ENCODE measurements around the gene TUBA4A. TPM values are rescaled to one million over a fixed set of nuclear protein-coding genes. Genes with fewer than 3 reads are reported as not detected.
A peak's percentile ranks its signal among the peaks of the same experiment; 100 is the strongest.

Gene TUBA4A
- total and polyA plus RNA-seq, 5 donors from 2014 or later = 217 to 323 (median 261) TPM

DNA sequence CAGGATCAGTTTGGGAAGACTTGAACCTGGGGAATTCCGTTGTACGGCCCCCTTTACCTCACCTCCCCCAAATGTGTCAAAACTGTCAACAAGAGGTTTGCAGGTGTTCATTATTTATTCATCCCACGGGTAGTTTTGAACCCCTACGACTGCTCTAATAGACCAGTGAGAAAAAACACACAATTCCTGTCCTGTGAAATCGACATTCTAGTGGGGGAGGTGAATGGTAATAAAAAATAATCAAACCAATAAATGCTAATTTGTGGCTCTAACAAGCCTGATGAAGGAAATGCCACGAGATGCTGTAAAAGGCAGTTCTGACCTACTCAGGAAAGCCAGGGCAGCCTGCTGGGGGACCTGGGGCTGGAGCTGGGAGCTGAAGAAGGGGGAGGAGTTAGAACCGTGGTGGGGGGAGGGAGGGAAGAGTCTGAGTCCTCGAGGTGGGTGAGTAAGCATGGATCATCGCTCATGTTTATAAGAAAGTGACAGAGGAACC, 25.0 kb upstream of the TUBA4A start:
- Mint-ChIP-seq H3K36me3 (peaks cover 23% of the 10 kb centered on the region), H3K27ac (peak overlapping the region; percentile 48 to 100 (median 100)), H3K4me3 (peak overlapping the region; percentile 93 to 98 (median 96)), H3K9me3 (peaks cover 0 to 2% (median 0%) of the 10 kb centered on the region in 7 donors), H3K27me3 (peaks cover 12% of the 10 kb centered on the region), H3K4me1 (peaks cover 22 to 60% (median 27%) of the 10 kb centered on the region in 4 donors)
- Histone ChIP-seq H3K4me3 (ENCODE audit: low read depth, low read length) (peak overlapping the region; percentile 78), H3K4me1 (ENCODE audit: control insufficient read depth, insufficient read depth, low read length, poor library complexity, severe bottlenecking) (peaks cover 28% of the 10 kb centered on the region), H3K36me3 (ENCODE audit: control insufficient read depth, insufficient read depth, low read length) (peaks cover 35% of the 10 kb centered on the region), H3K27me3 (ENCODE audit: control insufficient read depth, insufficient read depth, low read length) (no peaks in the 10 kb centered on the region), H3K9me3 (ENCODE audit: control insufficient read depth in 2 of 2, low read length in 2 of 2) (no peaks in the 10 kb centered on the region), H3K27ac (ENCODE audit: insufficient read depth, low read length, poor library complexity, severe bottlenecking) (peak overlapping the region; percentile 99)
- ATAC-seq (ENCODE audit: low read depth in 2 of 2) (no peak), DNase-seq (no peak)

DNA sequence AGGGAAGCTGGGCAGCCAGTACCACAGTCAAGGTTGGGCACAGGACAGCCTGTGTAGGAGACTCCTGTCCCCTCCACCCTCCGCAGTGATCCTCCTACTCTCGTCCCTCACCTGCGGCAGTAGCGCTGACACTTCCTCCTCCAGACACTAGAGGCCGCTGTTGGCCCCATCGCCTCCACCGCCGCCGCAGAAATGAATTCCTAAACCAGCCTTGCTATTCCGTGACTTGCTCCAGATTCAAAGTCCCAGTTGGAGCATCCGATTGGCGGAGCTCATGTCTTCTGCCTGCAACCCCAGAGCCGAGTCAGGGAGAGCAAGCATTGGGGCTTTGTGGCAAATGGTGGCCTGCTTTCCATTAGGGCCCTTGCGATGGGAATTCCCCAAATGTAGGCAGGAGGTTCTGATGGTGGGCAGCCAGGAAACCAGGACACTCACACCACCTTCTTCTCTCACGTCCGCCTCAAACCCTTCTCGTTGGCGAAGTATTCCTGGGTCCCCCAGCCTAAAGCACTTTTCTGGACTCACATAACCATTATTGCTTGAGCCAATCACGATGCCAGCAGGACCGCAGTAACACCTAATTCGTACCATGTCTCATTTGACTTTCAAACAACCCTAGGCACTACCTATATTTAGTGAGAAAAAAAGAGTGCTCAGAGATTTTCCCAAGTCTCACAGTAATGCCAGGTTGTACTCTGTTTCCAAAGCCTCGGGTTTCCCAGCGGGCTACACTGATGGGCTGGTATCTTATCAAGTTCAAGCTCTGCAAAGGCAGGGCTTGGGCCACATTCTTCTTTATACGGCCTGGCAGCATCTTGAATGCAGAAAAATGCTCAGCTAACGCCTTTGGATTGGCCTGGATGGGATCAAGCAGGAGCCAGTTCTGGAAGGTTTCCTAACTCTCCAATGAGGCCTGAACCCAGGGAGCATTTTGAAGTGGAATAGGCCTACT, 24.3 kb upstream of the TUBA4A start:
- Histone ChIP-seq H3K9me3 (ENCODE audit: control insufficient read depth in 2 of 2, low read length in 2 of 2) (no peaks in the 10 kb centered on the region), H3K4me1 (ENCODE audit: control insufficient read depth, insufficient read depth, low read length, poor library complexity, severe bottlenecking) (peaks cover 28% of the 10 kb centered on the region), H3K27me3 (ENCODE audit: control insufficient read depth, insufficient read depth, low read length) (no peaks in the 10 kb centered on the region), H3K4me3 (ENCODE audit: low read depth, low read length) (peak overlapping the region; percentile 78), H3K27ac (ENCODE audit: insufficient read depth, low read length, poor library complexity, severe bottlenecking) (peak overlapping the region; percentile 99), H3K36me3 (ENCODE audit: control insufficient read depth, insufficient read depth, low read length) (peaks cover 27% of the 10 kb centered on the region)
- DNase-seq (peak; percentile 64 to 76 (median 68)), ATAC-seq (ENCODE audit: low read depth in 2 of 2) (no peak)
- Mint-ChIP-seq H3K27ac (peak overlapping the region; percentile 76 to 100 (median 100)), H3K4me1 (peaks cover 20 to 55% (median 26%) of the 10 kb centered on the region in 4 donors), H3K4me3 (peak overlapping the region; percentile 93 to 98 (median 96)), H3K27me3 (peaks cover 12% of the 10 kb centered on the region), H3K9me3 (peaks cover 0 to 2% (median 0%) of the 10 kb centered on the region in 7 donors), H3K36me3 (peaks cover 17% of the 10 kb centered on the region)

GRCh38 chr2:219274361-219274921, 20.7 kb upstream of the TUBA4A start:
- Histone ChIP-seq H3K4me1 (ENCODE audit: control insufficient read depth, insufficient read depth, low read length, poor library complexity, severe bottlenecking) (peaks cover 18% of the 10 kb centered on the region), H3K27me3 (ENCODE audit: control insufficient read depth, insufficient read depth, low read length) (no peaks in the 10 kb centered on the region), H3K27ac (ENCODE audit: insufficient read depth, low read length, poor library complexity, severe bottlenecking) (no peak overlapping the region), H3K36me3 (ENCODE audit: control insufficient read depth, insufficient read depth, low read length) (no peaks in the 10 kb centered on the region), H3K9me3 (ENCODE audit: control insufficient read depth in 2 of 2, low read length in 2 of 2) (no peaks in the 10 kb centered on the region), H3K4me3 (ENCODE audit: low read depth, low read length) (no peak overlapping the region)
- H3K4me3 Mint-ChIP-seq = no peak overlapping the region
- H3K27me3 Mint-ChIP-seq = peaks cover 14% of the 10 kb centered on the region
- no peak for ATAC-seq (ENCODE audit: low read depth in 2 of 2)
- no peaks in the 10 kb centered on the region for H3K9me3 Mint-ChIP-seq
- DNase-seq = no peak
- H3K4me1 Mint-ChIP-seq = peaks cover 10 to 22% (median 19%) of the 10 kb centered on the region in 4 donors
- H3K36me3 Mint-ChIP-seq = no peaks in the 10 kb centered on the region
- H3K27ac Mint-ChIP-seq = no peak overlapping the region

DNA sequence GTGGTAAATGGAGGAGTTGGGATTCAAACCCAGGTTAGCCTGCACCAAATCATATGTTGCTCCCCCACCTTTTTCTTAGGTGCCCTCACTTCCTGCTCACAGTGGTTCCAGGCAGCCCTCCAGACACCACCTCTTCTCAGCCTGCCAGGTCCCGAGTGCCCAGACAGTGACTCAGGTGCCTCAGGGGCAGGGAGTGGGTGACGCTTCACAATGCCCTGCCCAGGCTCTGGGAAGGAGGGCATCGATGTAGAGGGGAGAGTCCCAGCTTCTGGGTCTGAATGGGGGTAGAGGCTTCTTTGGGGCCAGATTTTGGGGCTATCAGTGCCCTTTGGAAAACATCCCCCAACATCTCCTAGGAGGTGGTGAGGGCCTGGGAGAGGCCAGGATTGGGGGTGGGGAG, 20.2 kb upstream of the TUBA4A start:
- peaks cover 17% of the 10 kb centered on the region for H3K4me1 ChIP-seq (ENCODE audit: control insufficient read depth, insufficient read depth, low read length, poor library complexity, severe bottlenecking)
- no peak overlapping the region for H3K4me3 ChIP-seq (ENCODE audit: low read depth, low read length)
- no peaks in the 10 kb centered on the region for H3K9me3 ChIP-seq (ENCODE audit: control insufficient read depth in 2 of 2, low read length in 2 of 2)
- DNase-seq (no peak), ATAC-seq (ENCODE audit: low read depth in 2 of 2) (no peak)
- peaks cover 18% of the 10 kb centered on the region for H3K27me3 Mint-ChIP-seq
- no peaks in the 10 kb centered on the region for H3K36me3 Mint-ChIP-seq
- no peak overlapping the region for H3K27ac ChIP-seq (ENCODE audit: insufficient read depth, low read length, poor library complexity, severe bottlenecking)
- H3K4me1 Mint-ChIP-seq = peaks cover 10 to 19% (median 17%) of the 10 kb centered on the region in 4 donors
- no peaks in the 10 kb centered on the region for H3K36me3 ChIP-seq (ENCODE audit: control insufficient read depth, insufficient read depth, low read length)
- no peak overlapping the region for H3K27ac Mint-ChIP-seq
- H3K4me3 Mint-ChIP-seq = no peak overlapping the region
- H3K27me3 ChIP-seq (ENCODE audit: control insufficient read depth, insufficient read depth, low read length) = no peaks in the 10 kb centered on the region
- H3K9me3 Mint-ChIP-seq = no peaks in the 10 kb centered on the region

GRCh38 chr2:219272995-219273394, 19.3 kb upstream of the TUBA4A start:
- DNase-seq (no peak), ATAC-seq (ENCODE audit: low read depth in 2 of 2) (no peak)
- no peaks in the 10 kb centered on the region for H3K27me3 ChIP-seq (ENCODE audit: control insufficient read depth, insufficient read depth, low read length)
- H3K36me3 Mint-ChIP-seq = no peaks in the 10 kb centered on the region
- no peak overlapping the region for H3K27ac Mint-ChIP-seq
- no peak overlapping the region for H3K4me3 Mint-ChIP-seq
- H3K36me3 ChIP-seq (ENCODE audit: control insufficient read depth, insufficient read depth, low read length) = no peaks in the 10 kb centered on the region
- H3K9me3 ChIP-seq (ENCODE audit: control insufficient read depth in 2 of 2, low read length in 2 of 2) = no peaks in the 10 kb centered on the region
- peaks cover 18% of the 10 kb centered on the region for H3K27me3 Mint-ChIP-seq
- H3K4me1 Mint-ChIP-seq = peaks cover 8 to 10% (median 9%) of the 10 kb centered on the region in 4 donors
- H3K9me3 Mint-ChIP-seq = no peaks in the 10 kb centered on the region
- no peak overlapping the region for H3K4me3 ChIP-seq (ENCODE audit: low read depth, low read length)
- H3K27ac ChIP-seq (ENCODE audit: insufficient read depth, low read length, poor library complexity, severe bottlenecking) = no peak overlapping the region
- peaks cover 8% of the 10 kb centered on the region for H3K4me1 ChIP-seq (ENCODE audit: control insufficient read depth, insufficient read depth, low read length, poor library complexity, severe bottlenecking)

DNA sequence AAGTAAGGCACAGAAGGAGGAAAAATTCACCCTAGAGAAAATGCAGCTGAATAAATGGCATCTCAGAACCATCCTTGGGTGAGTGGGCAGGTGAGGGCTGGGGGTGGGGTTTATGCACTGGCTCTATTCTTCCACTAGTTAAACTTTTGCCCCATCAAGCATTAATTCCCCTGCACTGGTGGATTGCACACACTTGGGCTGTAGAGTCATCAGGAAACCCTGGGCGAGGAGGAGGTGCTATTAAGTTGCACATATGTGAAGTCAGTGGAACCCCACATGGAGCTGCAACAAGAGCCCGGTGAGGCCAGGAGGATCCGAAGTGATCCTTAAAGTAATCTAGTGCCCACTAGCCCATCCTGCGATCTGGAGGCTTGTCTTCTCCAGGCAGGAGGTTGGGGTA, 18.6 kb upstream of the TUBA4A start:
- no peaks in the 10 kb centered on the region for H3K36me3 Mint-ChIP-seq

DNA sequence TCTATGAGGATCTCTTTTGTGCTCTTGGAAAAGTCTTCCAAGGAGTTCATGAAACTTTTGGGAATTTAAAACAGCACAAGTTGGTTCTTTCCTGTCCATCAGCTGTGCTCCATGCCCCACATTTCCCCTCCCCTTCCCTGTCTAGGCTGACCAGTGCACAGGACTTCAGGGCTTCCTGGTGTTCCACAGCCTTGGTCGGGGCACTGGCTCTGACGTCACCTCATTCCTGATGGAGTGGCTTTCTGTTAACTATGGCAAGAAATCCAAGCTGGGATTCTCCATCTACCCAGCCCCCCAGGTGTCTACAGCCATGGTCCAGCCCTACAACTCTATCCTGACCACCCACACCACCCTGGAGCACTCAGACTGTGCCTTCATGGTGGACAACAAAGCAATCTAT, 17.3 kb upstream of the TUBA4A start:
- Histone ChIP-seq H3K4me3 (ENCODE audit: low read depth, low read length) (no peak overlapping the region), H3K27ac (ENCODE audit: insufficient read depth, low read length, poor library complexity, severe bottlenecking) (no peak overlapping the region), H3K4me1 (ENCODE audit: control insufficient read depth, insufficient read depth, low read length, poor library complexity, severe bottlenecking) (no peaks in the 10 kb centered on the region), H3K27me3 (ENCODE audit: control insufficient read depth, insufficient read depth, low read length) (no peaks in the 10 kb centered on the region), H3K9me3 (ENCODE audit: control insufficient read depth in 2 of 2, low read length in 2 of 2) (no peaks in the 10 kb centered on the region), H3K36me3 (ENCODE audit: control insufficient read depth, insufficient read depth, low read length) (no peaks in the 10 kb centered on the region)
- DNase-seq (no peak), ATAC-seq (ENCODE audit: low read depth in 2 of 2) (no peak)
- no peak overlapping the region for H3K4me3 Mint-ChIP-seq
- no peak overlapping the region for H3K27ac Mint-ChIP-seq
- H3K36me3 Mint-ChIP-seq = no peaks in the 10 kb centered on the region
- no peaks in the 10 kb centered on the region for H3K4me1 Mint-ChIP-seq
- H3K27me3 Mint-ChIP-seq = peaks cover 18% of the 10 kb centered on the region
- no peaks in the 10 kb centered on the region for H3K9me3 Mint-ChIP-seq

More for the DNA sequence above, 18.6 kb upstream of the TUBA4A start:
- H3K36me3 ChIP-seq (ENCODE audit: control insufficient read depth, insufficient read depth, low read length) = no peaks in the 10 kb centered on the region
- H3K4me1 ChIP-seq (ENCODE audit: control insufficient read depth, insufficient read depth, low read length, poor library complexity, severe bottlenecking) = peaks cover 1% of the 10 kb centered on the region
- peaks cover 18% of the 10 kb centered on the region for H3K27me3 Mint-ChIP-seq
- no peak overlapping the region for H3K4me3 ChIP-seq (ENCODE audit: low read depth, low read length)
- no peak overlapping the region for H3K4me3 Mint-ChIP-seq
- H3K27ac ChIP-seq (ENCODE audit: insufficient read depth, low read length, poor library complexity, severe bottlenecking) = no peak overlapping the region
- no peaks in the 10 kb centered on the region for H3K9me3 Mint-ChIP-seq
- no peak overlapping the region for H3K27ac Mint-ChIP-seq
- peaks cover 3% of the 10 kb centered on the region in 4 donors for H3K4me1 Mint-ChIP-seq
- ATAC-seq (ENCODE audit: low read depth in 2 of 2) (no peak), DNase-seq (no peak)
- H3K9me3 ChIP-seq (ENCODE audit: control insufficient read depth in 2 of 2, low read length in 2 of 2) = no peaks in the 10 kb centered on the region
- no peaks in the 10 kb centered on the region for H3K27me3 ChIP-seq (ENCODE audit: control insufficient read depth, insufficient read depth, low read length)
